Central memory CD4-positive, alpha-beta T cell (primary cell): Measurements from ENCODE around the gene RAE1.
A peak's percentile ranks its signal among the peaks of the same experiment; 100 is the strongest.

Experiments
- DNase-seq: peaks from one replicate; pipeline ENCODE4 v3.0.0; 2022

The RAE1 gene

DNA sequence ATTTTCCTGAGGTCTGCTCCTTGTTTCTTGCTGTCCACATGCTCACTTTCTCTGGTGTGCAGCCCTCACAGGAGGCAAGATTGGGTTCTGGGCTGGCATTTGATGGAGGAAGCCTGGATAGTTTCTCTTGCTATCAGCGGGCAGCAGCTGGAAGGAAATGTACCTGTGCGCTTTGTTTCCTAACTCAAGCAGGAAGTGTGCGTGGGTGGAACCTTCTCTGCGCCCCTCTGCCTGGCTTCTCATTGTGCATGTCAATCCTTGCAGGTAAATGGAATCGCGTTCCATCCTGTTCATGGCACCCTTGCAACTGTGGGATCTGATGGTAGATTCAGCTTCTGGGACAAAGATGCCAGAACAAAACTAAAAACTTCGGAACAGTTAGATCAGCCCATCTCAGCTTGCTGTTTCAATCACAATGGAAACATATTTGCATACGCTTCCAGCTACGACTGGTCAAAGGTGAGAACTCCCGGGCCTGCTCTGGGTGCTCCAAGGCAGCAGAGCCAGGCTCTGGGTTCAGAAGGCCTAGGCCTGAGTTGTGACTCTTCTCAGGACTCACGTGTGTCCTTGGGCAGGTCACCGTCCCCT is 23.4 kb downstream of the RAE1 start:
- DNase-seq, result no peak

DNA sequence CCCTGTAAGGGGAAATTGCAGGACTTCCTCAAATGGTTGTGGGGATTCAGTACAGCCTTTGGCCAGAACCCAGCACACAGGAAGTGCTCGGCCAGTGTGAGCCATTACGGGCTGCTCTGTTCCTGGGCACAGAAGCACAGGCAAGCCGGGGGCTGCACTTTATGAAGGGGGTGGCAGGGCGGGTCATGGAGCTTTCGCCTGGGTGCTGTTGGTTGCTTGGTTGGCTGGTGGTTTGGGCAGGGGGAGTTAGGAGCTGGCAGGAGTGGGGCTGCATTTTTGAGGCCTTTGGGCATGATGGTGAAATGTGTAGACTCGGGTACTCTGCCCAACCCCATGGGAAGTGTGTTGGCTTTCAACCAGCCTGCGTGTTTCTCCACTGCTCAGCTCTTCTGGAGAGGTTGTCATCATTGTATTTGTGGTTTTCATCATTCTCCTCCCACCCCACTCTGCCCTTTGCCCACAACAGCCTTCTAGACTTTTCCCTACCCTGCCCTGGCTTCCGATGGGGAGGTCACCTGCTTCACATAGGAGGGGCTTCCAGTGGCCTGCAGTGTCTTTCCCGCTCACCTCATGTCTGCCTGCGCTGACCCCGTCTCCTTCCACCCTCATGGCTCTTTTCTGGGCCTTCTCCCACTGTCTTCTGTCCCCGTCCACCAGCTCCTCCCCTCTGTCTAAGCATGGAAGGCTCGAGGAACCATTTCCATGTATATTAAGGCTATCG is 24.0 kb downstream of the RAE1 start:
- no peak for DNase-seq

DNA sequence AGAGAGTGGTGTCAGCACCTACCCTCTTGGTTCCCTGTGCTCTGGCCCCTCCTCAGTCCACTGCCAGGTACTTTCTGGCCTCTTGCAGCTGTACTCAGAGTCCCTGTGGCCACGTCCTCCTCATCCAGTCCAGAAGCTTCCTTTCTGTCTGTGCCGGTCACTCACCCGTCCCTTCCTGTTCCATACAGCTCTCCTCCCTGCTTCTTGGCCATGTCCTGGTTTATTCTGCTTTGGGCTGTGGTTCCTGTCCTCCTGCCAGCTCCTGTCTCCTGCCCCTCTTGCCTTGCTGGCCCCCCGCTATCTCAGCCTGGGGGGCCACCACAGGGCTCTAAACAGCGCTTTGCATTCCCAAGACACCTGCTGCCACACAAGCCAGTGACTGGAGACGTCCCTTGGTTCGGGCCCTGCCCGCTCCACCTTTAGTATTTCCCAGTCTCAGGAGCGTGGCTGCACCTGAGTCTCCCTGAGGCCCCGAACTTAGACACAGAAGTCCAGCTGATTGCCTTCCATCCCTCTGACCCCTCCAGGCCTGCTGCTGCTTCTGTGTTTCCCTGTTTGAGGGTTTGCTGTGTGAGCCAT is 24.7 kb downstream of the RAE1 start:
- no peak for DNase-seq

DNA sequence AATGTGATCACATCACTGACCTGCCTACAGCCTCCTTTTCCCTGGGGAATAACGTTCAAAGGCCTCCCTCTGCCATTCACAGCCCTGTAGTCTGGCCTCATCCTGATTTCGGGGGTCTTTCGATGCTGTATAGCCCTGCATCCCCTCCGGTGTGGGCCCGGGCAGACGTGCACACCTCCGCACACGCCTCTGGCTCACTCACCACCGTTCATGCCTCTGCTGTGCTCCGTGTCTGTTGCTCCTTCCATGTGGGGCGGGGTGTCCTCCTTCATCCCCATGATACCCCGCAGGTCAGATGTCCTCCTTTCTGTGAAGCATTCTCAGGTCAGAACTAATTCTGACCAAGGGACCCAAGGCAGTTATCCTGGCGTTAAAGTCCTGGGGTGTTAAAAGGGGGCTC is 26.3 kb downstream of the RAE1 start:
- DNase-seq, result no peak

DNA sequence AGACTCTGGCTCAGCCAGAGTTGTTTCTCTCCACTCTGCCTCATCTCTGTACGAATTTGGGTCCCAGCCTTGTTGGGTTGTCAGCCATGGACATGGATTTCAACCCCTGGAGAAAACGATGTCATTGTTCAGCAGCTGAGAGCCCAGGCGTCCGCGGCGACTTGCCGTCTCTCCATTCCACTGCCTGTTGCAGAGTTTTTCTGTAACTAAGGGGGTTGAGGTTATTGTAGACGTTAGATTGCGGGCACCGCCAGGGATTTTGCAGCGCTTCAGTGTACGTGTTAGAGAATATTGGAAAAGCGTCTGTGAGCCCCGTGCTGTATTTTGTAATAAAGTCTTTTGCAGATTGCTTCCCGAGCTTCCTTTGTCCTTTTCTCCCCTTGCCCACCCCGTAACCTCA is 27.1 kb downstream of the RAE1 start:
- DNase-seq, result no peak

DNA sequence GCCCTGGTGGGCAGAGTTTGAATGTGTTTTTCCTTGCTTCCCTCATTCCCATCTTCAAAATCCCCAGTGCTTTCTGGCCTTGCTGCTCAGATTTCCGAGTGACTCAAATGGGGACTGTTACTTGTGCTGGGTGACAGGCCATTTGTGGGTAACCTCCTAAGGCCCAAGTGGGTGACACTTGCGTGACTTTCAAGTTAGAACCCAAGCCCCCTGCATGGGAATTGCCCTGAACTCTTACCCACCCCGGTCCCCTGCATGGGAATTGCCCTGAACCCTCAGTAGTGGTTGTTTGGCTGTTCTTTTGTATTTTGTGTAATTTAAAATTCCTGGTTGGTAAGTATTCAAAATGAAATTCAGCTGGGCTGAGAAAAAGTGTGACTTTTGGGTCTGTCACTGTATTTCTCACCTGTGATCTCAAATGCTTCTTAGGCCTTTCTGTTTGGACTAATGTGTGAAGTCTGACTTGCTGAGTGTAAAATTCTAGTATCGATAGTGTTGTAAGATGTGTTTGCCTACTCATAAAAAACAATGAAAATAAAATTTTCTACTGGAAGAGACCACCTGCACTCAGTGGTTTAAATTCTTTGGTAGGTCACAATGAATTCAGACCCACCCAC is 27.7 kb downstream of the RAE1 start:
- no peak for DNase-seq

DNA sequence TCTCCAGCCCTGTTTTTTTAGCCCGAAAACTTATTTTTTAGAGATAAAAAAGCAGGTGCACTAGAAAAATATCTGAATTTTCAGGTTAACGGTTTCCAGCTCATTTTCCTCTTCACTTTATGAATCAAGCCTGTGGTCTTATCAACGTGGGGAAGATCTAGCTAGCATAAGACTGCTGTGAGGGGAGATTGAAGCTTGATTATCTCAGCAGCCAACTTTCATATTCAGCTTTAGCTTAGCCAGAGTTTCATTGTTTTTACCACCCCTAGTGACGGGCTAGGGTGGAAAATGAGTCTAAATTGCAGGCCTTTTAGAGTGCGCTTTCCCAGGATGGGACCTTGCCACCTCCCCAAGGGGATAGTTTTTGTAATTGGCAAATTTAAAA is 28.2 kb downstream of the RAE1 start:
- no peak for DNase-seq

DNA sequence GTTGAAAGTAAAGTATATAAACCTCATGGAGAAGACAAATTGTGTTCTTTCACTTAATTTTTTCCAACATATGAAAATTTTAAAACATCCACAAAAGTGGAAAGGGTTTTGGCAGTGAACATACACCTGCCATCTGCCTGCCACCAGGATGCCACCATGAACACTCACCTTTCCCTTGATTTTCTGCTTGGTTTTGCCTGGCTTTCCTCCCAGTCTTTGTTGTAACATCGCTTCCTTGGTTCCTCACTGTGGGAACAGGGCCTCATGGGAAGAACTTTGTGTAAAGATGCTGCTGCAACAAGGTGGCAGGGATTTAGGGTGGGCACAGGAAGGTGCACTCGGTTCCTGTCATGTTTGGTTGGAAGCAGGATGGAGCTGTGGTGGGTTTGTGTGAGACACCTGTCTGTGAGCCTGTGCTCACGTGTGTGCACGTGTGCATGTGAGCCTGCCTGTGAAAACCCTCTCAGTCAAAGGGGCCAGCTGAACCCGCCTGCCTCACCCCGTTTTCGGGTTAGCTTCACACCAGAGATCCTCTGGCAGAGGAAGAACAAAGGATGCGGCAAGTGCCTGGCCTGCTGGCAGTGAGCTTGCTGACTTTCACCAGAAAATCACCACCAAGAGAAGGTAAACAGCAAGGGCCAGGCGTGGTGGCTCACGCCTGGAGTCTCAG is 29.2 kb downstream of the RAE1 start:
- DNase-seq, result no peak

DNA sequence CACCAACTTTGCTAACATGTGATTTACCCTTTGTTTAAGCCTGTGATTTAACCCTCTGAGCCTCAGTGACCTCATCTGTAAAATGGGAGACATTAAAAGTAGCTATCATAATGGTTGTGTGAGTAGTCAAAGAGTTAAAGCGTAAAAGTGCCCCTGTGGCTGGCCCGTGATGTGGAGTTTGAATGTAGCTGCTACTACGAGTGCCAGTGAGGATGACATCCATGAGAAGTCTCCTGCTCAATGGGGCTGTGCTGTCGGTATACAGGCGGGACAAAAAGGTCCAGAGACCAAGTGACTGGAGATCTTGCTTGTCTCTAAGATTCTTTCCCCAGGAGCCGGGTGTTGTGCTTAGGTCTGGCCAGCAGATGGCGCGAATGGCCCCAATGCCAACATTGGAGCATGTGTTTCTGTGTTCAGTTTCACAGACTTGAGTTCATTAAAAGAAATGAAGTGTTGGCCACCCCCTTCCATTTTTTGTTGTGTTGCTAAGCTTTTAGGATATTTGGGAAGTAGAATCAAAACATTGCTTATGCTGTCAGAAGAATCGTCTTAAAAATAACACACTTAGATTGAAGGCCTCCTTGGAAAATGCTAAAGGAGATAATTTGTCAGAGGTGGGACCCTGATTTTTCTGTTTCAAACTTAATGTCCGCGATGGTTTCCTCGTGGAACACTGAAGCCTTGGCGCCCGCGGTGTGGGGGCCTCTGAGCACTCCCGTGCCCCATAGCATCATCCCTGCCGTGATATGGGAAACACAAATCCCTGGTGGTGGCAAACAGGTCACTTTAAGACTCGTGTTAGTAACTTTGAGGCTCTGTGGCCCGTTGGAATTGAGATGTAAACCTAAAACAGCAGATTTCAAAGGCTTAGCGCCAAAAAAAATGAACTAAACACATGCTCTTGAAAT is 30.8 kb downstream of the RAE1 start:
- DNase-seq, result peak; percentile 79

DNA sequence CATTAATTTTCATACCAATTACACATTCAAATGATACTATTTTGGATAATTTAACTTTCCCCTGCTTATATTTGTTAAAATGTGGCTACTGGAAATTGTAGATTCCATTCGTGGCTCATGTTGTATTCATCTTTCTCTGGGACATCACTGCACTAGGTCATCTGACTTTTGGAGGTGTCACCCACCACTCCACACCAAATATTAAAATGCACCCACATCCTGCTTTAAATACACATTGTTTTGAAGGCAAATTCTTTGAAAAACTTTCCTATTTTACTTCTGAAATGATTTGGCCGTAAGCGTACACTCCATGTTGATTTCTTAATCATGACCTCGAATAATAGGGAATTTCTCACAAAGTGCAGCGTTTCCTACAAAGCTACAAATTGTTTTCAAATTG is 31.5 kb downstream of the RAE1 start:
- DNase-seq, result no peak

DNA sequence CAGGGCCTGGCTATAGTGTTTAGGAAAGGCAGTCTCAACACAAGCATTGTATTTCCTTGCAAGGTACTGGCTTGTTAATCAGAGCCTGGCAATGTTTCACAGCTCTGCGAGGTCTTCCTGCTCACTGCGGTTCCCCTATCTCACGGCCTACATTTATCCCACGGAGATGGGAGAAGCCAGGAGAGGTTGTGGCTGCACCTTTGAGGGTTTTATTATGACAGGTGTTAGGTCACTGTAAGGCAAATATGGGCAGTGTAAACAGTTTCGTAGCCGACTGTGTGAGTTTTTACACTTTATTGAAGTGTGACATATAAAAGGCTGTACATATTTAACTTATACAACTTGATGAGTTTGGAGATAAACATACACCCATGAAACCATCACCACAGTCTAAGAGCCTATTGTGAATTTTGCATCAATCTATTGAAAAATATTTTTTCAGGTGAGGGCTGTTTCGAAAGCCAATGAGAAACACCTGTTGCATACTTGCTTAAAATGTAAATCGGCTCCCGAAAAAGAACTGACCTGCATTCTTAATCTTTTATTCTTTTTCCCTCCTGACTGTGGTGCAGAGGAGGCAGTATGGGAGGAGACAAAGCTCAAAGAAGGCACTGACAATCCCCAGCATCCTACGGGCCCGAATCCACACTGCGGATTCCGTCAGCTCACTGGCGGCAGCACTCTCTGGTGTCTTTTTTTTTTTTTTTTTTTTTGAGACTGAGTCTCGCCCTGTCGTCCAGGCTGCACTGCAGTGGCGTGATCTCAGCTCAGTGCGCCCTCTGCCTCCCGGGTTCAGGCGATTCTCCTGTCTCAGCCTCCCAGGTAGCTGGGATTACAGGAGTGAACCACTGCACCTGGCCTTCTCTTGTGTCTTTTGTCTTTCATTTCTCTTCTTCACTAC is 32.6 kb downstream of the RAE1 start:
- DNase-seq, result no peak

DNA sequence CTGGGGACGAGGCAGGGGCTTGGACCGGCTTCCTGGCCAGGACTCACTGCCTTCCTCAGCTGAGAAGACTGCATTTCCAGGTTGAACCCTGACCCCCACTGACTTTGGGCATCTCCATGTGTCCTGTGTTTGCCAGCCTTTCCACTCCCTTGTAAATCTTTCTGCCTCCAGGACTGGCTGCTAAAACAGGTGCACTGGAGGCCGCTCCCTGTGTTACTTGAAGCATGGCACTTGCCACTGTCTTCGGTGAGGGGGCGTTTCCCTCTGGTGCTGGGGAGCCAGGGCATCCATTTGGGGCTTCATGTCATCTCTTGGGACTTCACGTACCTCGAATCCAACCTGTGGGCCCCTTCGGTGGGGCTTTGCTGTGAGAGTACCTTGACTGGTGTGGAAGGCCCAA is 33.4 kb downstream of the RAE1 start:
- no peak for DNase-seq

DNA sequence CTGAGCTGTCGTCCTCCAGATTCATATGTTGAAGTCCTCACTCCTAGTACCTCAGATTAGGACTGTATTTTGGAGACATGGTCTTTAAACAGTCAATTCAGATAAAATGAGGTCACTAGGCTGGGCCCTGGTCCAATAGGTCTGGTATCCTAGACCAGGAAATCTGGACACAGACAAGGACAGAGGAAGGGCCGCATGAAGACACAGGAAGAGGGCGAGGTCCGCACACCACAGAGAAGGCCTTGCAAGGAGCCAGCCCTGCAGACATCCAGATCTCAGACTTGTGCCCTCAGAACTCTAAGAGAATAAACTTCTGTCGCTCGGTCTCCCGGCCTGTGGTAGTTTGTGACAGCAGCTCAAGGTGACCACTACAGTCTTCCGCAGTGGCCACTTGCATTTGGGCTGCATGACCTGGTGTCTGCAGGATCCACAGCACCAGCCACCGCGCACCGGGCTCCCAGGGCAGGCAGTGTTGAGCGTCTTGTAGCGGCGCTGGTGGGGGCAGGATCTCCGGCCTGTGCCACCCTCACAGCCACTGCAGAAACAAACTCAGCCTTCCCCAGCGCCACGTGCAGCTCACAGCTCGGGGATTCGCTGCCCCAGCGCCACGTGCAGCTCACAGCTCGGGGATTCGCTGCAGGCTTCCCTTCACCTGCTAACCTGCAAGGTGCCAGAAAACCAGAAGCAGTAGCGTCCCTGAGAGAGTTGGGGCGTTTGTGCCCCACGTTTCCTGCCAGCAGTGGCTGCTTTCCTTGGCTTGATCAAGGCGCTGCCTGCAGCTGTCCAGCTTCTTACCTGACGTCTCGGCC is 34.1 kb downstream of the RAE1 start:
- no peak for DNase-seq

DNA sequence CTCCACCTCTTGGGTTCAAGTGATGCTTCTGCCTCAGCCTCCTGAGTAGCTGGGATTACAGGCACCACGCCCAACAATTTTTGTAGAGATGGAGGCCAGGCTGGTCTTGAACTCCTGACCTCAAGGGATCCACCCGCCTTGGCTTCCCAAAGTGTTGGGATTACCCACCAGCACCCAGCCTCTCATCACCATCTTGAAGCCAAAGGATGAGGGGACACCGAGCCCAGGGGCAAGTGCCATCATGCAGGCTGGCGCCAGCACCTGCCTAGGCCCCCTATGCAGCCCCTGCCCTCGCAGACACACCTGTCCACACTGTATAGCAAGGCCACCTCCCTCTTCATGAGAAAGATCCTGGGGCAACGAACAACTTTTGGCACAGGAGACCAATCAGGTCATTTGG is 34.9 kb downstream of the RAE1 start:
- DNase-seq, result no peak

DNA sequence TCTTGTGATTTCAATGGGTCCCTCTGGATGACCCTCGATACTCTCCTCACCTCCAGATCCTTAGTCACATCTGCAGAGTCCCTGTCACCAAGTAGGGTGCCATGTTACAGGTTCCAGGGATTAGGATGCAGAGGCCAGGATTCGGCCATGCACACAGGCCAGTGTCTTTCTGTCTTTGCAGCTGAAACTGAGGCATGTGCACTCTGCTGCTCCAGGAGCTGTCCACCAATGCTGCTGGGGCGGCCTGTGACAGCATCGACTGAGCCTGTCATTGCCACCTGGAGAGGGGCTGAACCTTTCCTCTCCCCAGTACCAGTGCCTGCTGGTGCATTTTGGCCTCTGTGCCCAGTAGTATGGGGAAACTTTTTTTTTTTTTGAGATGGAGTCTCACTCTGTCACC is 35.7 kb downstream of the RAE1 start:
- no peak for DNase-seq

DNA sequence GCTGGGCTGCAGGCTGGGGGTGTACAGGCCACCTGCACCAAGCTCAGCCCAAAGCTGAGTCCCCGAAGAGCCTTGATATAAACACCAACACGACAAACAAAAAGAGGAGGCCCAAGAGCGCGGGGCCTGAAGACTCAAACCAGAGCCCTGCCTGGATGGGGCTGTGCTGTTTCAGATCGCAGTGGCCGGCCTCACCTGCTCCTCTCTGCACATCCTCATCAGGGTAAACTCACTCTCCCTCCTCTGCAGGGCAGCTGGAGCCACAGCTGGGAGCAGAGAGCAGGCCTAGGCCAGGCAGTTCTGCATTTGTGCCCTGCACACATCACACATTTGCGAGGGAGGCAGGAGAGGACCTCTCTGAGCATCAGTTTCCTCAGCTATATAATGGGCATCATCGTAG is 36.4 kb downstream of the RAE1 start:
- no peak for DNase-seq

DNA sequence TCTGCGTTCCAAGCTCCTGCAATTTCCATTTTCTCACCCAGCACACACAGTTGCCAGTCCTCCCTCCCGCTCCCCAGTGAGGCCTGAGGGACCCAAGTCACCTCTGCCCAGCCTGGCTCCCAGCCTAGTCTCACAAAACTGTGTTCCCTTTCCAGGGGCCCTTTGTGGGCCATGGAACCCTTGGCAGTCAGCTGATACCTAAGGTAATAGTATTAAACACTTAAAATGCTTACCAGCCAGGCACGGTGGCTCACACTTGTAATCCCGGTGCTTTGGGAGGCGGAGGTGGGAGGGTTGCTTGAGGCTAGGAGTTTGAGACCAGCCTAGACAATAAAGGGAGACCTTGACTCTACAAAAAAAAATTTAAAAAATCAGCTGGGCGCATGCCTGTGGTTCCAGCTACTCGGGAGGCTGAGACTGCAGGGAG is 36.9 kb downstream of the RAE1 start:
- no peak for DNase-seq

DNA sequence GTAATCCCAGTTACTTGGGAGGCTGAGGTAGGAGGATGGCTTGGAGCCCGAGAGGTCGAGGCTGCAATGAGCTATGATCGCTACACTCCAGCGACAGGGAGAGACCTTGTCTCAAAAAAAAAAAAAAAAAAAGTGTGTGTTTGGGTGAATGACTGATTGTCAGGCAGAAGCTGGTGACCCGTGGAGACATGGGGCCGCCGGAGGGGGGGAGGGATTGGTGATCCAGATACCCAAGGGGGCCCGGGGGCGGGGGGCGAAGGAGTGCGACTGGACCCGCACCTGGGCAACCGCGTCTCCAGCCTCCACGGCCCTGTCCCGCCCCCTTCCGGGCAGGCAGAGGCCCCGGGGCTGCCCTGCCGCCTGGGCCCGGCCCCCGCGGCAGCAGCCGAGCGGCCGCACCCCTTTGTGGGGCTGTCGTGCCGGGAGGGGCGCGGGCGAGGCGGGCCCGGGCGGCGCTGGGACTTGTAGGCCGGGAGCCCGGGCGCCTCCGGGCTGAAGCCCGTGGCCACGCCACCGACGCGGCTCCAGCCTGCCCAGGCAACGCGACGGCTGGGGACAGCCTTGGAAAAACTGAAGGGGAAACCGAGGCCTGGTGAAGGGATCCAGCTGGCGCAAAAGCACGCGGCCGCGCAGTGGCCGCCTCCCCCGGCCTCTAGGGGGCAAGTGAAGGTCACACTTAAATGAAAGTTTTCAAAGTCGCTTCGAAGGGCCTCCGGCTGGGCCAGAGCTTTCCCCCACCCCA is 38.1 kb downstream of the RAE1 start:
- DNase-seq, result peak; percentile 66

DNA sequence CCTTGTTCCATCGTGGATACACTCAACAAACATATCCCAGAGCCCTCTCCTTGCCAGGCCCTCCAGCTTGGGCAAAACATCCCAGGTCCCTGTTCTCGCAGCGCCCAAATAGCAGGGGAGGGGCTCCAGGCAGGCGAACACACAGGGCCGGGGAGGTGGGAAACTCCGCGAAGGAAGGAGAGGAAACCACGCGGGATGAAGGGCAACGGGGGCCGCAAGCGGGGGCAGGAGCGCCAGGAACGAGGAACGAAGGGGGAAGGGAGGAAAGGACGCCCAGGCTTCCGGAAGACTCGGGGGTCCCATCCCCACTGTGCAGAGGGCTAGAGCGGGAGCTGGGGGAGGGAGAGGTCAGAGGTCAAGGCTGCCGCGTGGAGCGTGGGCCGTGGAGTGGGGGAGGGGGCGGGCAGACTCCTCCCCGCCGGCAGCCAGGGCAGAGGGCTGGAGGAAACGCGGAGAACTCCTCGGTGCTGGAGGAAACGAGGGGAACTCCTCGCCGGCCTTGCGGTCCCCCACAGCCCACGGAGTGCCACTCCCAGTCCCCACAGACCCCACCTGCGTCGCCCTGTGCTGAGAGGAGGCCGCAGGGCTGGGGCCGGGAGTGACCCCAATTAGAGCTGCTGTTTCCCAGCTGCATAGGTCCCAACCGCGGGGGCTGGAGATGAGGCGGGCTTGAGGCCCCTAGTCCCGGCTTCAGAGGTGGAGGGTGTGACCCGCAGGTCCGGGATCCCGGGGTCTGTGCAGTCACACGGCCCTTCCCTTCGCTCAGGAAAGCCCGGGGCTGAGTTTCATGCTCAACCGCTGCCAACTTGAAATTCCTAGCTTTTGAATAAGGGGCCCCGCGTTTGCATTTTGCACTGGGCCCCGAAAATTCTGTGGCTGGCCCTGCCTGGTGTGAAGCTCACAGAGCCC is 38.9 kb downstream of the RAE1 start:
- DNase-seq, result peak; percentile 75
